Measurements from ENCODE around the gene UBE2Z. TPM values are rescaled to one million over a fixed set of nuclear protein-coding genes. Genes with fewer than 3 reads are reported as not detected.

The UBE2Z gene
- total and polyA plus RNA-seq, 2 of the 8 experiments (the other 6 are each of a cell fraction or from before 2014, with no cell fraction given): 73.4 to 75.9 TPM

DNA sequence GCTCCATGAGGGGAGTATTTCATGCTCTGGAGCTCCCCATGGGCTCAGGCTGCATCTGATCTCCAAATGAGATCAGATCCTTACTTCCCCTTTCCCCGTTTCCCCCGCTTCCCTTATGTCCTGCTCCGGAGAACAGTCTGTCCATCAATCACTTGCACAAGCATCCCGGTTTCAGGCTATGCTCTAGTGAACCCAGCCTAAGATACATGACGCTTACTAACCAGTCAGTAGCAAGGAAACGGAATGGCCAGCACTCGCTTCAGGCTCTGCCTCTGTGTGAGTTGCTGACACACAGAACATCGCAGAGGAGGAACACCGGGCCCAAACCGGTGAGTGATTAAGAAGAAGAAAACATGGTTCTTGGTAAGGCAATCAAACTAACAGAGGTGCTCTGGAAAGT, 25.0 kb upstream of the UBE2Z start:
- no peak overlapping the region for H3K56ac ChIP-seq (replicated peaks; ENCODE audit: insufficient read length, low read depth, low read length)
- no peak overlapping the region; the same call in 1 of the 2 replicates for H2BK15ac ChIP-seq (ENCODE audit: low read length)
- no peaks in the 10 kb centered on the region; a peak in 1 of 7 replicates for H3K27me3 ChIP-seq (replicated peaks in 1 of 4; ENCODE audit: control insufficient read depth in 3 of 4, extremely low read depth in 1 of 4, insufficient read depth in 3 of 4, low read length in 3 of 4)
- 88% methylated on average over 10 of the region's 10 CpGs; no CpG with 5 or more reads in 1 of the 2 experiments for WGBS, 2 experiments (ENCODE audit: extremely low coverage in 1 of 2, insufficient coverage in 1 of 2, insufficient read length in 1 of 2, insufficient replicate concordance in 2 of 2, low coverage in 1 of 2, low lambda C conversion rate in 2 of 2, missing lambda C conversion rate in 1 of 2)
- no peak overlapping the region for H4K8ac ChIP-seq (ENCODE audit: extremely low read depth, insufficient read depth, low read length)
- no peaks in the 10 kb centered on the region for H3K79me1 ChIP-seq (ENCODE audit: low read depth, low read length)
- no peak overlapping the region for H3K23ac ChIP-seq (ENCODE audit: insufficient read length)
- no peak overlapping the region for H2BK120ac ChIP-seq (replicated peaks; ENCODE audit: low read depth, low read length)
- H3K14ac ChIP-seq (ENCODE audit: insufficient read length): no peak overlapping the region
- no peaks in the 10 kb centered on the region for H4K20me1 ChIP-seq (replicated peaks in 1 of 2; ENCODE audit: control insufficient read depth in 1 of 2, insufficient read depth in 2 of 2, low read length in 2 of 2)
- no peaks in the 10 kb centered on the region for H3K23me2 ChIP-seq (ENCODE audit: low read depth, low read length)
- no peak overlapping the region for H2BK12ac ChIP-seq (ENCODE audit: low read depth, low read length)
- H3K79me2 ChIP-seq (ENCODE audit: control insufficient read depth in 1 of 2, insufficient read depth in 2 of 2, low read length in 2 of 2): no peaks in the 10 kb centered on the region
- H4K91ac ChIP-seq (replicated peaks; ENCODE audit: insufficient read length, low read length): no peak overlapping the region
- H3K4ac ChIP-seq (replicated peaks; ENCODE audit: insufficient read length, low read depth, low read length): no peak overlapping the region
- H3K36me3 ChIP-seq (ENCODE audit: control insufficient read depth in 2 of 4, insufficient read depth in 4 of 4, low read length in 3 of 4): no peaks in the 10 kb centered on the region
- H3K9me3 ChIP-seq (ENCODE audit: insufficient read depth in 2 of 2, low read depth in 1 of 2, low read length in 1 of 2): no peaks in the 10 kb centered on the region
- H2BK5ac ChIP-seq (ENCODE audit: low read depth, low read length): no peak overlapping the region
- no peak overlapping the region for H2AK5ac ChIP-seq (ENCODE audit: low read depth, low read length)
- no peak overlapping the region for H3K27ac ChIP-seq (ENCODE audit: low read depth, low read length)
- no peak overlapping the region for H2BK20ac ChIP-seq (ENCODE audit: low read length)
- H4K5ac ChIP-seq (ENCODE audit: insufficient read length, low read depth, low read length): no peak overlapping the region
- ChIA-PET CTCF (ENCODE audit: partially characterized antibody) (interaction anchor here (0.6 to 63.3 kb wide), 10 partner anchors 51 to 211 kb away, joined by 3 to 2590 read pairs (median 6); partner anchors contain the start of genes CALCOCO2 and TTLL6), POLR2A (ENCODE audit: partially characterized antibody) (interaction anchor here (0.8 to 1.6 kb wide), 2 partner anchors 65 to 67 kb away, joined by 3 to 6 read pairs; partner anchors contain the start of gene TTLL6)
- no peak overlapping the region for H3K18ac ChIP-seq (ENCODE audit: extremely low read depth, low read length)
- FAIRE-seq: no peak
- H2AFZ ChIP-seq (ENCODE audit: low read length): no peak overlapping the region
- no peak overlapping the region for H3K4me3 ChIP-seq (ENCODE audit: extremely low read depth in 1 of 4, insufficient read depth in 2 of 4, low read depth in 3 of 4, low read length in 4 of 4)
- H3K4me2 ChIP-seq (ENCODE audit: insufficient read depth in 1 of 2, low read depth in 2 of 2, low read length in 2 of 2): no peak overlapping the region
- TF ChIP-seq HDAC2 (IDR thresholded peaks at IDR 0.05; ENCODE audit: borderline replicate concordance in 1 of 2, low read depth in 2 of 2, low read length in 2 of 2) (no peak), RFX5 (IDR thresholded peaks at IDR 0.05; ENCODE audit: borderline replicate concordance, low read depth, low read length) (no peak), HDAC6 (IDR thresholded peaks at IDR 0.05; ENCODE audit: low read depth, low read length) (no peak), NANOG (IDR thresholded peaks at IDR 0.05; ENCODE audit: insufficient read depth, low read depth, low read length, poor library complexity, severe bottlenecking) (no peak), SP4 (IDR thresholded peaks at IDR 0.05; ENCODE audit: low read length) (no peak), ZNF274 (IDR thresholded peaks at IDR 0.05; ENCODE audit: borderline replicate concordance, extremely low read depth, low read length) (no peak), BRCA1 (IDR thresholded peaks at IDR 0.05; ENCODE audit: low read depth, low read length) (no peak), BACH1 (IDR thresholded peaks at IDR 0.05; ENCODE audit: low read length) (no peak), SIN3A (conservative IDR thresholded peaks at IDR 0.05 in 1 of 2, IDR thresholded peaks at IDR 0.05 in 1 of 2; ENCODE audit: low read depth in 1 of 2, low read length in 2 of 2) (no peak), SP1 (IDR thresholded peaks at IDR 0.05; ENCODE audit: low read depth, low read length) (no peak), YY1 (IDR thresholded peaks at IDR 0.05; ENCODE audit: low read depth, low read length) (no peak), CTBP2 (IDR thresholded peaks at IDR 0.05; ENCODE audit: borderline replicate concordance, insufficient read depth, insufficient read length, low read length) (no peak)
- TF ChIP-seq, protein P1, sequence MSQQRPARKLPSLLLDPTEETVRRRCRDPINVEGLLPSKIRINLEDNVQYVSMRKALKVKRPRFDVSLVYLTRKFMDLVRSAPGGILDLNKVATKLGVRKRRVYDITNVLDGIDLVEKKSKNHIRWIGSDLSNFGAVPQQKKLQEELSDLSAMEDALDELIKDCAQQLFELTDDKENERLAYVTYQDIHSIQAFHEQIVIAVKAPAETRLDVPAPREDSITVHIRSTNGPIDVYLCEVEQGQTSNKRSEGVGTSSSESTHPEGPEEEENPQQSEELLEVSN (IDR thresholded peaks at IDR 0.05): no peak
- no peak for DNase-seq (ENCODE audit: low read depth in 1 of 2, low spot score in 2 of 2)
- no peak overlapping the region for H3K9ac ChIP-seq (replicated peaks in 1 of 4; ENCODE audit: extremely low read depth in 1 of 4, low read depth in 3 of 4, low read length in 3 of 4)
- no peaks in the 10 kb centered on the region for H3K4me1 ChIP-seq (replicated peaks in 1 of 4; ENCODE audit: control insufficient read depth in 3 of 4, insufficient read depth in 4 of 4, low read length in 3 of 4)
